Endodermal cell (in vitro differentiated cells): ENCODE results near the gene SPOP. TPM values are rescaled to one million over a fixed set of nuclear protein-coding genes. Genes with fewer than 3 reads are reported as not detected.

Experiments used
- DNase-seq: peaks from one replicate; pipeline ENCODE4 v3.0.0-alpha.2; 2017
- H3K27ac ChIP-seq: 2 replicates; pipeline ENCODE4 v1.5.1; 2013; ENCODE audit warnings: mild to moderate bottlenecking, low read depth, low read length, moderate library complexity
- H3K27me3 ChIP-seq: 2 replicates; pipeline ENCODE4 v1.6.1; 2013; ENCODE audit warnings: mild to moderate bottlenecking, low read length, moderate library complexity; ENCODE audit not compliant: insufficient read depth, control insufficient read depth, poor library complexity, severe bottlenecking
- H3K36me3 ChIP-seq: 2 replicates; pipeline ENCODE4 v1.7.0; 2013; ENCODE audit warnings: mild to moderate bottlenecking, low read length, moderate library complexity; ENCODE audit not compliant: control insufficient read depth, insufficient read depth
- H3K4me1 ChIP-seq: one replicate; pipeline ENCODE4 v1.7.0; 2013; ENCODE audit warnings: low read length; ENCODE audit not compliant: control insufficient read depth, insufficient read depth
- H3K4me3 ChIP-seq: 2 replicates; pipeline ENCODE4 v1.5.1; 2013; ENCODE audit warnings: mild to moderate bottlenecking, low read length, moderate library complexity
- H3K9ac ChIP-seq: 2 replicates; pipeline ENCODE4 v1.6.1; 2013; ENCODE audit warnings: mild to moderate bottlenecking, low read length, moderate library complexity; ENCODE audit not compliant: poor library complexity, severe bottlenecking; ENCODE audit errors: extremely low read depth
- H3K9me3 ChIP-seq: 2 replicates; pipeline ENCODE4 v1.6.1; 2013; ENCODE audit warnings: mild to moderate bottlenecking, low read length, moderate library complexity; ENCODE audit not compliant: control insufficient read depth
- H3K27ac Mint-ChIP-seq: 2 replicates; pipeline ENCODE4 v1.8.0; 2020; ENCODE audit warnings: mixed read lengths
- H3K27me3 Mint-ChIP-seq: 2 replicates; pipeline ENCODE4 v1.8.0; 2021; ENCODE audit warnings: mild to moderate bottlenecking, mixed read lengths; ENCODE audit not compliant: insufficient read depth
- H3K36me3 Mint-ChIP-seq: 2 replicates; pipeline ENCODE4 v1.8.0; 2020; ENCODE audit warnings: low read depth, mixed read lengths
- H3K4me1 Mint-ChIP-seq: 2 replicates; pipeline ENCODE4 v1.8.0; 2020; ENCODE audit warnings: mixed read lengths
- H3K4me3 Mint-ChIP-seq: 2 replicates; pipeline ENCODE4 v1.8.0; 2020; ENCODE audit warnings: mild to moderate bottlenecking, moderate library complexity, mixed read lengths
- H3K9me3 Mint-ChIP-seq: 2 replicates; pipeline ENCODE4 v1.8.0; 2020; ENCODE audit warnings: mild to moderate bottlenecking, mixed read lengths
- WGBS, 2 experiments: methylation state at CpG; one replicate each; pipeline versions ENCODE4 v1.1.5 to v1.1.7; 2013; ENCODE audit warnings: missing lambda C conversion rate in 2 of 2, mixed read lengths in 1 of 2; ENCODE audit not compliant: insufficient coverage in 1 of 2, insufficient read length in 1 of 2; 5-methylcytosine and 5-hydroxymethylcytosine counted together
- total RNA-seq, 2 donors: library from RNA; stranded (reverse); fragmentation: NEBNext Ultra II Directional in 1 of 2; extraction: Animal tissue kit (Norgen Biotek cat#: 25700) in 1 of 2; gene quantifications; 2 replicates in 1 of 2; 3 replicates in 1 of 2; pipeline ENCODE4 v1.2.1, GENCODE V29; 2021
- TF ChIP-seq, protein P1 (sequence below): fragments of 200-600 bp; sonication (generic); conservative IDR thresholded peaks from 2 replicates; pipeline ENCODE4 v1.5.0; 2021; ENCODE audit warnings: antibody characterized with exemption, mild to moderate bottlenecking

SPOP gene
- total RNA-seq, 2 donors from 2014 or later = 39.9 to 41.3 TPM

DNA sequence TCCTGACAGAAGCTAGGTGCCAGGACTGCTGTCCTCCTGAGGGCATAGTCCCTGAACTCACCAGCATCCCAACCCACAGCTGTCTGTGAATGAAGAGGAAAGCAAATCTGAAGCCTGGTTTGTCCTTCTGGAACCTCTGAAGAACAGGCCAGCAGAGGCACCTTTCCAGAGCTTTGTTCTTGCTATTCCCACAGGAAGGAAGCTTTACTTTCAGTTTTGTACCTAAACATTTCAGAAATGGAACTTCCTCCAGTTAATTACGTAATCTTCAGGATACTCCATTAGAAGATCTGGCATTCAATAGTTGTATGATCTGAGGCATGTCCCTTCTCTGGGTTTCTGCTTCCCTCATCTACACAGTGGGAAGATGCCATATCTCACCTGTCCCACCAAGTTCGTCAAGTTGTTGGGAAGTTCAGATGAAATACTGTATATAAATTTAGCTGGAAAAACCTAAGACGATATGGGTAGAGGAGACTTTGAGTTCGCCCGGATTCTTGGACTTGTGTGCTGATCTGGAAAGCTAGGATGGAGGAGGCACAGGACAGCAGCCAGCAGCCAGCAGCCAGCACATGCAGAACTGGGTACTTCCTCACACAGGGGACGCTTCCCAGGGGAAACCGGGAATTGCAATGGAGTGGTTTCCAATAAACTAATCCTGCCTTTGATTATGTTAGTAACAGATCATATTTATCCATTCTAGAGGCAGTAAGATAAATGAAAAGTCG is 79.8 kb downstream of the SPOP start:
- Histone ChIP-seq H3K4me3 (no peak overlapping the region), H3K9me3 (no peaks in the 10 kb centered on the region), H3K27ac (no peak overlapping the region), H3K27me3 (no peaks in the 10 kb centered on the region), H3K4me1 (no peaks in the 10 kb centered on the region), H3K9ac (no peak overlapping the region), H3K36me3 (peaks cover 43% of the 10 kb centered on the region)
- Mint-ChIP-seq H3K4me3 (no peak overlapping the region), H3K4me1 (peaks cover 13% of the 10 kb centered on the region), H3K27ac (no peak overlapping the region), H3K36me3 (peaks cover 45% of the 10 kb centered on the region), H3K9me3 (no peaks in the 10 kb centered on the region), H3K27me3 (no peaks in the 10 kb centered on the region)
- TF ChIP-seq, protein P1, sequence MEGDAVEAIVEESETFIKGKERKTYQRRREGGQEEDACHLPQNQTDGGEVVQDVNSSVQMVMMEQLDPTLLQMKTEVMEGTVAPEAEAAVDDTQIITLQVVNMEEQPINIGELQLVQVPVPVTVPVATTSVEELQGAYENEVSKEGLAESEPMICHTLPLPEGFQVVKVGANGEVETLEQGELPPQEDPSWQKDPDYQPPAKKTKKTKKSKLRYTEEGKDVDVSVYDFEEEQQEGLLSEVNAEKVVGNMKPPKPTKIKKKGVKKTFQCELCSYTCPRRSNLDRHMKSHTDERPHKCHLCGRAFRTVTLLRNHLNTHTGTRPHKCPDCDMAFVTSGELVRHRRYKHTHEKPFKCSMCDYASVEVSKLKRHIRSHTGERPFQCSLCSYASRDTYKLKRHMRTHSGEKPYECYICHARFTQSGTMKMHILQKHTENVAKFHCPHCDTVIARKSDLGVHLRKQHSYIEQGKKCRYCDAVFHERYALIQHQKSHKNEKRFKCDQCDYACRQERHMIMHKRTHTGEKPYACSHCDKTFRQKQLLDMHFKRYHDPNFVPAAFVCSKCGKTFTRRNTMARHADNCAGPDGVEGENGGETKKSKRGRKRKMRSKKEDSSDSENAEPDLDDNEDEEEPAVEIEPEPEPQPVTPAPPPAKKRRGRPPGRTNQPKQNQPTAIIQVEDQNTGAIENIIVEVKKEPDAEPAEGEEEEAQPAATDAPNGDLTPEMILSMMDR = no peak
- 93% methylated on average over 5 to 8 of the region's 8 CpGs for WGBS, 2 experiments
- no peak for DNase-seq

DNA sequence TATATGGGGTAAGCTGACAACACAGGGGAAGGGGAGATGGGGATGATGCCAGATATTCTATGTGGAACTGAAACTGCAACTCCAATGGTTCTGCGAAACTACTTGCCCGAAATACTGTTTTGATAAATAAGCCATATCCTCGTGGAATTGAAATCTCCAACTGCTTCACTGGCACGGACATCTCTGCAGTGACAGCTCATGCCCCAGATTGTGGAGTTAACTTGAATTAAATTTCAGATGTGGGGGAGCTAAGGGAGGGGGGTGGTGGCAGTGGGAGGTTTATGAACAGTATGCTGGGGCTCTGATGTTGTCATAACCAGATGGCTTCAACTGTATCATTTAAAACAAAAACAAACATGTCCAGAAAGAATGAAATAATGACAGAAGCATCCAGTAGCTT is 80.5 kb downstream of the SPOP start:
- H3K9me3 ChIP-seq = no peaks in the 10 kb centered on the region
- H3K9me3 Mint-ChIP-seq = no peaks in the 10 kb centered on the region
- 98 to 100% methylated on average over 4 of the region's 4 CpGs for WGBS, 2 experiments

DNA sequence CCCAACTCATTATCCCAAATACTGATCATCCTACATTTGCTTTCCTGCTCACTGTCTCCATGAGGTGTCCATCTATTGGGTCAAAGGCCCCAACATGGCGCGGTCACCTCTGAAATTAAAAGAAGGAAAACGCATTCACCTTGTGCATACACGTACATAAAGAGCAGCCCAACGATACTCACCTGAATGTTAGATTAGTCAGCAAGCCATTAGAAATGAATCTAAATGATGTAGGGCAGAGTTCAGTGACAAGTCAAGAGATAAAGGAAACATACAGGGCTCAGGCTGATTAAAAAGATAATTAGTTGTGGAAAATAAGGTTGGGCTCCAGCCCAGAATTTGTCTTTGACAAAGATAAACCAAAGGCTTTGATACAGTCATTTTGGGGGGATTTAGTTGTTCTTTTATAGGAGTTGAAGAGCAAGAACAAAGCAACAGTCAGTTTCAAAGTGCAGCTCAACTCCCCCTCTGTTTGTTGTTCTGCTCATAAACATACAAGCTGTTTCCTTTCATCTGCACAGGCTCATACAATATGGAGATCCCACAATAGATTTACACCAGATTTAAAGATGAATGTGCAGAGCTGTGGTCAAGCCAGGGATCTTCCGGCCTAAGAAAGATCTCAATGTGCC is 81.2 kb downstream of the SPOP start:
- TF ChIP-seq, protein P1 = no peak
- WGBS, 2 experiments = 96 to 98% methylated on average over 6 of the region's 6 CpGs
- H3K9ac ChIP-seq = no peak overlapping the region
- no peak overlapping the region for H3K27ac ChIP-seq
- H3K9me3 Mint-ChIP-seq = no peaks in the 10 kb centered on the region
- DNase-seq = no peak
- H3K4me3 Mint-ChIP-seq = no peak overlapping the region
- no peaks in the 10 kb centered on the region for H3K9me3 ChIP-seq
- H3K4me1 ChIP-seq = no peaks in the 10 kb centered on the region
- peaks cover 45% of the 10 kb centered on the region for H3K36me3 Mint-ChIP-seq
- H3K27me3 ChIP-seq = no peaks in the 10 kb centered on the region
- peaks cover 13% of the 10 kb centered on the region for H3K4me1 Mint-ChIP-seq
- H3K36me3 ChIP-seq = peaks cover 33% of the 10 kb centered on the region
- no peak overlapping the region for H3K4me3 ChIP-seq
- H3K27ac Mint-ChIP-seq = no peak overlapping the region
- no peaks in the 10 kb centered on the region for H3K27me3 Mint-ChIP-seq

More for the DNA sequence above, 80.5 kb downstream of the SPOP start:
- no peak overlapping the region for H3K4me3 ChIP-seq
- H3K9ac ChIP-seq = no peak overlapping the region
- H3K4me3 Mint-ChIP-seq = no peak overlapping the region
- H3K27me3 ChIP-seq = no peaks in the 10 kb centered on the region
- TF ChIP-seq, protein P1 = no peak
- peaks cover 13% of the 10 kb centered on the region for H3K4me1 Mint-ChIP-seq
- H3K27me3 Mint-ChIP-seq = no peaks in the 10 kb centered on the region
- H3K36me3 Mint-ChIP-seq = peaks cover 47% of the 10 kb centered on the region
- DNase-seq = no peak
- no peaks in the 10 kb centered on the region for H3K4me1 ChIP-seq
- no peak overlapping the region for H3K27ac ChIP-seq
- peaks cover 36% of the 10 kb centered on the region for H3K36me3 ChIP-seq
- H3K27ac Mint-ChIP-seq = no peak overlapping the region
